ENCODE data around the gene MICAL2. TPM values are rescaled to one million over a fixed set of nuclear protein-coding genes. Genes with fewer than 3 reads are reported as not detected.

Gene MICAL2
- total and polyA plus RNA-seq, 2 donors (not counting 3 experiments of a cell fraction or from before 2014, with no cell fraction given), result 67.6 to 200 TPM

GRCh38 chr11:12165237-12165875 is 55.0 kb downstream of the MICAL2 start:
- intact Hi-C loops (cut with micrococcal nuclease) (no loop called here), dilution Hi-C loops (cut with MboI; ENCODE audit: extremely low pct_ligation_motif_present, low sequenced_read_pairs) (no loop called here)
- no peaks in the 10 kb centered on the region for H3K27me3 ChIP-seq (ENCODE audit: control insufficient read depth in 2 of 2, insufficient read depth in 2 of 2, low read length in 2 of 2)
- CTCF ChIA-PET, result interaction anchor here (1.3 to 3.9 kb wide), 5 partner anchors 13 to 71 kb away, joined by 4 to 30 read pairs (median 6); no protein-coding TSS in a partner anchor
- FAIRE-seq (no peak), DNase-seq (ENCODE audit: low read depth, low spot score) (no peak)
- H3K4me1 ChIP-seq (ENCODE audit: control insufficient read depth, extremely low read depth, insufficient read depth, low read length), result peaks cover 63% of the 10 kb centered on the region
- no peak overlapping the region for H3K9ac ChIP-seq (replicated peaks; ENCODE audit: extremely low read depth, insufficient read depth, low read length)
- POLR2A ChIA-PET, result no interaction called here
- peaks cover 34% of the 10 kb centered on the region for H3K79me2 ChIP-seq (ENCODE audit: control insufficient read depth, insufficient read depth, low read length)
- no peaks in the 10 kb centered on the region for H3K9me3 ChIP-seq (replicated peaks; ENCODE audit: control insufficient read depth, insufficient read depth, low read length)
- no peak for TF ChIP-seq EZH2 (IDR thresholded peaks at IDR 0.05; ENCODE audit: borderline replicate concordance, low read depth, low read length, severe bottlenecking)
- no peak for TF ChIP-seq CTCF (IDR thresholded peaks at IDR 0.05; ENCODE audit: extremely low read depth in 1 of 2, insufficient read depth in 1 of 2, low read depth in 1 of 2, low read length in 2 of 2)
- TF ChIP-seq, protein P1, sequence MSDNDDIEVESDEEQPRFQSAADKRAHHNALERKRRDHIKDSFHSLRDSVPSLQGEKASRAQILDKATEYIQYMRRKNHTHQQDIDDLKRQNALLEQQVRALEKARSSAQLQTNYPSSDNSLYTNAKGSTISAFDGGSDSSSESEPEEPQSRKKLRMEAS (IDR thresholded peaks at IDR 0.05; ENCODE audit: insufficient read depth, insufficient read length), result no peak
- TF ChIP-seq POLR2A (IDR thresholded peaks at IDR 0.05; ENCODE audit: low read depth, low read length), result no peak
- TF ChIP-seq FOS (IDR thresholded peaks at IDR 0.05; ENCODE audit: borderline replicate concordance, insufficient read depth, low read length), result no peak
- TF ChIP-seq POLR2AphosphoS5 (IDR thresholded peaks at IDR 0.05; ENCODE audit: insufficient read depth, low read depth, low read length), result no peak
- no peak for TF ChIP-seq JUN (IDR thresholded peaks at IDR 0.05; ENCODE audit: borderline replicate concordance, insufficient read depth, insufficient read length, low read depth)
- no peak for TF ChIP-seq MYC (IDR thresholded peaks at IDR 0.05; ENCODE audit: low read depth, low read length)
- TF ChIP-seq GATA2 (IDR thresholded peaks at IDR 0.05; ENCODE audit: insufficient read depth, insufficient read length, low read depth, low read length), result no peak
- BruUV-seq (replicated peaks), result no TSS peak
- H3K4me3 ChIP-seq (replicated peaks in 1 of 3; ENCODE audit: insufficient read depth in 1 of 3, low read depth in 1 of 3, low read length in 3 of 3), result no peak overlapping the region
- H3K4me2 ChIP-seq (ENCODE audit: insufficient read depth, low read length), result no peak overlapping the region
- H3K36me3 ChIP-seq (ENCODE audit: control insufficient read depth in 2 of 2, extremely low read depth in 1 of 2, insufficient read depth in 2 of 2, low read length in 2 of 2), result peaks cover 7 to 10% of the 10 kb centered on the region in 2 experiments
- H3K27ac ChIP-seq (ENCODE audit: insufficient read depth, low read depth, low read length), result peak overlapping the region; percentile 25
- H3K9me1 ChIP-seq (replicated peaks; ENCODE audit: control insufficient read depth, extremely low read depth, insufficient read depth, low read length), result no peaks in the 10 kb centered on the region
- no peak overlapping the region for H2AFZ ChIP-seq (ENCODE audit: low read depth, low read length)
- no peaks in the 10 kb centered on the region for H4K20me1 ChIP-seq (replicated peaks; ENCODE audit: control insufficient read depth, extremely low read depth, insufficient read depth, low read length)

Data from endothelial cell of umbilical vein (primary cell).